Measurements from ENCODE around the gene RAG2. TPM values are rescaled to one million over a fixed set of nuclear protein-coding genes. Genes with fewer than 3 reads are reported as not detected.

Gene RAG2
- total and polyA plus RNA-seq, 2 experiments from 2014 or later = 1.4 TPM; not detected in 1

DNA sequence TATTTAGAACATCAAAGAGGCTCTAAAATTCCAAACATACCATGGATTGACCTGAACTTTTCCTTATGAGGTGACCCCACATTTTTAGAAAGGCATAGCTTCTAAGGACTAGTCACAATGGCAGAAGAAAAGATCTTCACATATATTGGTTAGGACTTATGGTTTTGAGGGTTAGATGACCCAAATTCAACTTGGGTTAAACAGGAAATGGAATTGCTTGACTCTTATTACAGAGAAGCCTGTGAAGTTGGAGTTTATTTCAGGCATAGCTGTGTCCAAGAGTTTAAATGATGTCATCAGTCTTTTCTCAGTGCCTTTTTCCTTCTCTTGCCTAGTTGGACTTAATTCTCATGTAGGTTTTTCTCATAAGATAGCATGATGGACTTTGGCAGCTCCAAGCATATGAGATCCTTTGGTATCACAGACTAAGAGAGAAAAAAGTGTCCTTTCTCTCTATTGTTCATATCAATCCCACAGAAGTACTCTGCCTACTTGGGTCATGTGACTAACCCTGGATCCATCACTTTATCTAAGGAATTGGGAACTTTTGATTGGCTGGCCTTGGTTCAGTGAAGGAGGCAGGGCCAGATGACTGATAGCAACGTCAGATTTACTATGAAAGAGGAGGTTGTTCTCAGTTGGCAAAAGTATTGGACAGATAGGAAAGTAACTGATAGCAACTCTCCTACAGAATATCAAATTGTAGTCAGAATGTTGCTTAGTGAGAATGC is 47.5 kb downstream of the RAG2 start:
- H3K27ac ChIP-seq = no peak overlapping the region
- TF ChIP-seq, protein P1, sequence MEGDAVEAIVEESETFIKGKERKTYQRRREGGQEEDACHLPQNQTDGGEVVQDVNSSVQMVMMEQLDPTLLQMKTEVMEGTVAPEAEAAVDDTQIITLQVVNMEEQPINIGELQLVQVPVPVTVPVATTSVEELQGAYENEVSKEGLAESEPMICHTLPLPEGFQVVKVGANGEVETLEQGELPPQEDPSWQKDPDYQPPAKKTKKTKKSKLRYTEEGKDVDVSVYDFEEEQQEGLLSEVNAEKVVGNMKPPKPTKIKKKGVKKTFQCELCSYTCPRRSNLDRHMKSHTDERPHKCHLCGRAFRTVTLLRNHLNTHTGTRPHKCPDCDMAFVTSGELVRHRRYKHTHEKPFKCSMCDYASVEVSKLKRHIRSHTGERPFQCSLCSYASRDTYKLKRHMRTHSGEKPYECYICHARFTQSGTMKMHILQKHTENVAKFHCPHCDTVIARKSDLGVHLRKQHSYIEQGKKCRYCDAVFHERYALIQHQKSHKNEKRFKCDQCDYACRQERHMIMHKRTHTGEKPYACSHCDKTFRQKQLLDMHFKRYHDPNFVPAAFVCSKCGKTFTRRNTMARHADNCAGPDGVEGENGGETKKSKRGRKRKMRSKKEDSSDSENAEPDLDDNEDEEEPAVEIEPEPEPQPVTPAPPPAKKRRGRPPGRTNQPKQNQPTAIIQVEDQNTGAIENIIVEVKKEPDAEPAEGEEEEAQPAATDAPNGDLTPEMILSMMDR (IDR thresholded peaks at IDR 0.05; ENCODE audit: low read depth, low read length) = no peak
- H3K36me3 ChIP-seq = no peaks in the 10 kb centered on the region
- no peaks in the 10 kb centered on the region for H3K4me1 ChIP-seq (ENCODE audit: low read depth)
- no peak overlapping the region for H3K4me3 ChIP-seq
- no peaks in the 10 kb centered on the region for H3K9me3 ChIP-seq (ENCODE audit: low read depth)
- H3K27me3 ChIP-seq = no peaks in the 10 kb centered on the region
- DNase-seq (ENCODE audit: low read depth in 1 of 2, low spot score in 1 of 2) = no peak

Other genes with a start within 250 kb of the RAG2 start
- gene TRAF6, start 88.0 kb downstream of the RAG2 start, total RNA-seq = 7.5 and 11.6 TPM in 2 replicates
- 6.6 and 13.2 TPM in 2 replicates for gene TRAF6, start 88.0 kb downstream of the RAG2 start, polyA plus RNA-seq
- 0.35 and 0.66 TPM in 2 replicates for gene RAG1, start 30.2 kb downstream of the RAG2 start, total RNA-seq
- 1.3 TPM in 1 of 2 replicates, not detected in the other for gene RAG1, start 30.2 kb downstream of the RAG2 start, polyA plus RNA-seq
- gene IFTAP, start 3.7 kb downstream of the RAG2 start, total RNA-seq = 35.4 and 57.1 TPM in 2 replicates
- gene IFTAP, start 3.7 kb downstream of the RAG2 start, polyA plus RNA-seq = 61.9 and 67.3 TPM in 2 replicates

Data from cardiac muscle cell (in vitro differentiated cells and primary cell).